ENCODE data around the gene DAPK2. TPM values are rescaled to one million over a fixed set of nuclear protein-coding genes. Genes with fewer than 3 reads are reported as not detected.

DAPK2 gene
- total RNA-seq, 1 experiment from 2014 or later = 1.4 TPM

- Mint-ChIP-seq H3K27me3 (ENCODE audit: insufficient read depth, unreplicated experiment) (no peaks in the 10 kb centered on the region), H3K4me3 (ENCODE audit: unreplicated experiment) (no peak overlapping the region), H3K27ac (ENCODE audit: unreplicated experiment) (no peak overlapping the region), H3K4me1 (ENCODE audit: low read depth, unreplicated experiment) (no peaks in the 10 kb centered on the region), H3K36me3 (ENCODE audit: insufficient read depth, unreplicated experiment) (no peaks in the 10 kb centered on the region), H3K9me3 (ENCODE audit: unreplicated experiment) (no peaks in the 10 kb centered on the region)
- Histone ChIP-seq H3K4me1 (no peaks in the 10 kb centered on the region), H3K27me3 (replicated peaks; ENCODE audit: control insufficient read depth, insufficient read depth, low read length) (no peaks in the 10 kb centered on the region), H3K36me3 (ENCODE audit: control insufficient read depth, insufficient read depth, low read length) (no peaks in the 10 kb centered on the region), H3K4me3 (ENCODE audit: low read depth, low read length) (no peak overlapping the region), H3K9me3 (no peaks in the 10 kb centered on the region)
- BruUV-seq (replicated peaks) = no TSS peak
- no peak for DNase-seq
- POLR2A ChIA-PET = no interaction called here
- CTCF ChIA-PET = no interaction called here
- TF ChIP-seq CTCF (IDR thresholded peaks at IDR 0.05; ENCODE audit: insufficient read depth in 1 of 2, low read depth in 1 of 2, low read length in 1 of 2, severe bottlenecking in 1 of 2, unreplicated experiment in 1 of 2) = no peak
- intact Hi-C loops (cut with micrococcal nuclease; ENCODE audit: unreplicated experiment) = no loop called here
These were observed 123.9 kb downstream of the DAPK2 start for GRCh38 chr15:63922261-63922904.

GRCh38 chr15:63920504-63921175, 125.6 kb downstream of the DAPK2 start:
- BruUV-seq (replicated peaks) = no TSS peak
- Mint-ChIP-seq H3K27ac (ENCODE audit: unreplicated experiment) (no peak overlapping the region), H3K27me3 (ENCODE audit: insufficient read depth, unreplicated experiment) (no peaks in the 10 kb centered on the region), H3K36me3 (ENCODE audit: insufficient read depth, unreplicated experiment) (no peaks in the 10 kb centered on the region), H3K4me3 (ENCODE audit: unreplicated experiment) (no peak overlapping the region), H3K4me1 (ENCODE audit: low read depth, unreplicated experiment) (no peaks in the 10 kb centered on the region), H3K9me3 (ENCODE audit: unreplicated experiment) (no peaks in the 10 kb centered on the region)
- ChIA-PET POLR2A (no interaction called here), CTCF (interaction anchor here (1.1 kb wide), 1 partner anchor 25 kb away, joined by 3 read pairs; no protein-coding TSS in a partner anchor)
- Histone ChIP-seq H3K36me3 (ENCODE audit: control insufficient read depth, insufficient read depth, low read length) (no peaks in the 10 kb centered on the region), H3K4me1 (no peaks in the 10 kb centered on the region), H3K4me3 (ENCODE audit: low read depth, low read length) (no peak overlapping the region), H3K9me3 (no peaks in the 10 kb centered on the region), H3K27me3 (replicated peaks; ENCODE audit: control insufficient read depth, insufficient read depth, low read length) (no peaks in the 10 kb centered on the region)
- intact Hi-C loops (cut with micrococcal nuclease; ENCODE audit: unreplicated experiment) = no loop called here
- no peak for TF ChIP-seq CTCF (IDR thresholded peaks at IDR 0.05; ENCODE audit: insufficient read depth in 1 of 2, low read depth in 1 of 2, low read length in 1 of 2, severe bottlenecking in 1 of 2, unreplicated experiment in 1 of 2)
- DNase-seq = no peak

GRCh38 chr15:63918901-63919348, 127.4 kb downstream of the DAPK2 start:
- H3K27ac Mint-ChIP-seq (ENCODE audit: unreplicated experiment) = no peak overlapping the region
- Histone ChIP-seq H3K9me3 (no peaks in the 10 kb centered on the region), H3K4me1 (peaks cover 4% of the 10 kb centered on the region; the same call in 1 of the 2 replicates), H3K4me3 (ENCODE audit: low read depth, low read length) (no peak overlapping the region), H3K36me3 (ENCODE audit: control insufficient read depth, insufficient read depth, low read length) (no peaks in the 10 kb centered on the region; the same call in 1 of the 2 replicates), H3K27me3 (replicated peaks; ENCODE audit: control insufficient read depth, insufficient read depth, low read length) (no peaks in the 10 kb centered on the region; the same call in 1 of the 2 replicates)
- CTCF ChIA-PET = no interaction called here
- TF ChIP-seq CTCF (IDR thresholded peaks at IDR 0.05; ENCODE audit: insufficient read depth in 1 of 2, low read depth in 1 of 2, low read length in 1 of 2, severe bottlenecking in 1 of 2, unreplicated experiment in 1 of 2) = no peak
- DNase-seq = no peak
- intact Hi-C loops (cut with micrococcal nuclease; ENCODE audit: unreplicated experiment) = loop anchor here (10.0 kb wide), 1 partner anchor 126 kb away; the partner anchor contains the start of gene DAPK2
- POLR2A ChIA-PET = no interaction called here
- no TSS peak for BruUV-seq (replicated peaks)
- no peaks in the 10 kb centered on the region for H3K9me3 Mint-ChIP-seq (ENCODE audit: unreplicated experiment)
- H3K27me3 Mint-ChIP-seq (ENCODE audit: insufficient read depth, unreplicated experiment) = no peaks in the 10 kb centered on the region
- peaks cover 10% of the 10 kb centered on the region for H3K4me1 Mint-ChIP-seq (ENCODE audit: low read depth, unreplicated experiment)
- H3K4me3 Mint-ChIP-seq (ENCODE audit: unreplicated experiment) = no peak overlapping the region
- H3K36me3 Mint-ChIP-seq (ENCODE audit: insufficient read depth, unreplicated experiment) = no peaks in the 10 kb centered on the region
